Mononuclear cell (primary cell): ENCODE data around the gene SRRM1. TPM values are rescaled to one million over a fixed set of nuclear protein-coding genes. Genes with fewer than 3 reads are reported as not detected.

Source experiments
- H3K27me3 ChIP-seq: 2 replicates; pipeline ENCODE4 v1.6.0; 2011; ENCODE audit warnings: low read length, control low read depth; ENCODE audit not compliant: insufficient read depth
- H3K4me1 ChIP-seq: 2 replicates; pipeline ENCODE4 v1.5.1; 2011; ENCODE audit warnings: mild to moderate bottlenecking, low read length, control low read depth; ENCODE audit not compliant: insufficient read depth
- H3K4me3 ChIP-seq: 2 replicates; pipeline ENCODE4 v1.5.1; 2011; ENCODE audit warnings: mild to moderate bottlenecking, low read length, moderate library complexity
- H3K9me3 ChIP-seq: 2 replicates; pipeline ENCODE4 v1.5.1; 2011; ENCODE audit warnings: low read depth, mild to moderate bottlenecking, control low read depth, low read length
- total RNA-seq: library from RNA; depleted of rRNA; stranded (reverse); fragments of >200 nt; gene quantifications from one replicate; pipeline ENCODE4 v1.2.3, GENCODE V29; 2012

Gene SRRM1
- total RNA-seq, 1 donor = 193 TPM

GRCh38 chr1:24636661-24637357 is 6.3 kb upstream of the SRRM1 start:
- H3K4me3 ChIP-seq = no peak overlapping the region
- H3K27me3 ChIP-seq = no peaks in the 10 kb centered on the region
- H3K9me3 ChIP-seq = no peaks in the 10 kb centered on the region
- peaks cover 8% of the 10 kb centered on the region for H3K4me1 ChIP-seq

- H3K4me1 ChIP-seq = peaks cover 15% of the 10 kb centered on the region
- H3K4me3 ChIP-seq = no peak overlapping the region
- H3K9me3 ChIP-seq = no peaks in the 10 kb centered on the region
- no peaks in the 10 kb centered on the region for H3K27me3 ChIP-seq
Observed at GRCh38 chr1:24639094-24639493, 4.0 kb upstream of the SRRM1 start.

GRCh38 chr1:24639881-24640280 is 3.2 kb upstream of the SRRM1 start:
- Histone ChIP-seq H3K9me3 (no peaks in the 10 kb centered on the region), H3K4me3 (no peak overlapping the region), H3K27me3 (no peaks in the 10 kb centered on the region), H3K4me1 (peaks cover 23% of the 10 kb centered on the region)

- no peak overlapping the region for H3K4me3 ChIP-seq
Observed at GRCh38 chr1:24640288-24640687, 2.8 kb upstream of the SRRM1 start.

GRCh38 chr1:24641646-24642151 is 1.4 kb upstream of the SRRM1 start:
- peaks cover 27% of the 10 kb centered on the region for H3K4me1 ChIP-seq
- peak overlapping the region; percentile 94 for H3K4me3 ChIP-seq

More at GRCh38 chr1:24640288-24640687, 2.8 kb upstream of the SRRM1 start:
- Histone ChIP-seq H3K4me1 (peaks cover 27% of the 10 kb centered on the region), H3K27me3 (no peaks in the 10 kb centered on the region), H3K9me3 (no peaks in the 10 kb centered on the region)

GRCh38 chr1:24643363-24644099 is 429 bp downstream of the SRRM1 start:
- Histone ChIP-seq H3K27me3 (no peaks in the 10 kb centered on the region), H3K4me1 (peaks cover 27% of the 10 kb centered on the region), H3K4me3 (peak overlapping the region; percentile 94), H3K9me3 (no peaks in the 10 kb centered on the region)

More at GRCh38 chr1:24641646-24642151, 1.4 kb upstream of the SRRM1 start:
- H3K27me3 ChIP-seq = no peaks in the 10 kb centered on the region
- no peaks in the 10 kb centered on the region for H3K9me3 ChIP-seq

- Histone ChIP-seq H3K27me3 (no peaks in the 10 kb centered on the region), H3K4me1 (peaks cover 27% of the 10 kb centered on the region), H3K4me3 (peak overlapping the region; percentile 94), H3K9me3 (no peaks in the 10 kb centered on the region)
Observed at GRCh38 chr1:24644100-24644384, 940 bp downstream of the SRRM1 start.

- no peaks in the 10 kb centered on the region for H3K27me3 ChIP-seq
- no peak overlapping the region for H3K4me3 ChIP-seq
- H3K9me3 ChIP-seq = no peaks in the 10 kb centered on the region
- peaks cover 14% of the 10 kb centered on the region for H3K4me1 ChIP-seq
Observed at GRCh38 chr1:24648919-24649318, 5.8 kb downstream of the SRRM1 start.

- no peaks in the 10 kb centered on the region for H3K27me3 ChIP-seq
- no peaks in the 10 kb centered on the region for H3K9me3 ChIP-seq
- H3K4me1 ChIP-seq = no peaks in the 10 kb centered on the region
- no peak overlapping the region for H3K4me3 ChIP-seq
Observed at GRCh38 chr1:24652382-24652781, 9.3 kb downstream of the SRRM1 start.

GRCh38 chr1:24654010-24654409 is 10.9 kb downstream of the SRRM1 start:
- H3K4me1 ChIP-seq = no peaks in the 10 kb centered on the region
- H3K4me3 ChIP-seq = no peak overlapping the region
- H3K9me3 ChIP-seq = no peaks in the 10 kb centered on the region
- no peaks in the 10 kb centered on the region for H3K27me3 ChIP-seq

- no peaks in the 10 kb centered on the region for H3K27me3 ChIP-seq
- H3K9me3 ChIP-seq = no peaks in the 10 kb centered on the region
- no peak overlapping the region for H3K4me3 ChIP-seq
- H3K4me1 ChIP-seq = no peaks in the 10 kb centered on the region
Observed at GRCh38 chr1:24656046-24656445, 12.9 kb downstream of the SRRM1 start.

GRCh38 chr1:24657781-24658180 is 14.7 kb downstream of the SRRM1 start:
- Histone ChIP-seq H3K4me3 (no peak overlapping the region), H3K4me1 (no peaks in the 10 kb centered on the region), H3K9me3 (no peaks in the 10 kb centered on the region), H3K27me3 (no peaks in the 10 kb centered on the region)

GRCh38 chr1:24659166-24659904 is 16.2 kb downstream of the SRRM1 start:
- no peaks in the 10 kb centered on the region for H3K27me3 ChIP-seq
- H3K4me3 ChIP-seq = no peak overlapping the region
- no peaks in the 10 kb centered on the region for H3K9me3 ChIP-seq
- H3K4me1 ChIP-seq = no peaks in the 10 kb centered on the region

- Histone ChIP-seq H3K4me1 (no peaks in the 10 kb centered on the region), H3K4me3 (no peak overlapping the region), H3K9me3 (no peaks in the 10 kb centered on the region), H3K27me3 (no peaks in the 10 kb centered on the region)
Observed at GRCh38 chr1:24659993-24660665, 17.0 kb downstream of the SRRM1 start.
